Smooth muscle cell (in vitro differentiated cells): ENCODE measurements around the gene EIF2S2. TPM values are rescaled to one million over a fixed set of nuclear protein-coding genes. Genes with fewer than 3 reads are reported as not detected.

ENCODE experiments used
- DNase-seq: peaks from one replicate; lab custom pipeline; 2025; ENCODE audit not compliant: unreplicated experiment; lab: John Stamatoyannopoulos, UW
- H2AFZ ChIP-seq: fragments of 200-600 bp; sonication (generic); 2 replicates; pipeline ENCODE4 v1.6.0; 2016; ENCODE audit warnings: antibody characterized with exemption, low read depth, mild to moderate bottlenecking
- H3F3A ChIP-seq: fragments of 200-600 bp; sonication (generic); 2 replicates; pipeline ENCODE4 v1.6.0; 2017; ENCODE audit warnings: antibody characterized with exemption, low read depth
- H3K27ac ChIP-seq: fragments of 200-600 bp; sonication (generic); 2 replicates; pipeline ENCODE4 v1.5.1; 2016; ENCODE audit warnings: low read depth, mild to moderate bottlenecking
- H3K27me3 ChIP-seq: fragments of 200-600 bp; sonication (generic); 2 replicates; pipeline ENCODE4 v1.6.1; 2016; ENCODE audit warnings: low read depth, mild to moderate bottlenecking
- H3K36me3 ChIP-seq: fragments of 200-600 bp; sonication (generic); 2 replicates; pipeline ENCODE4 v1.5.1; 2016; ENCODE audit warnings: low read depth
- H3K4me1 ChIP-seq: fragments of 200-600 bp; sonication (generic); 2 replicates; pipeline ENCODE4 v1.5.1; 2016; ENCODE audit warnings: low read depth
- H3K4me2 ChIP-seq: fragments of 200-600 bp; sonication (generic); 2 replicates; pipeline ENCODE4 v1.6.0; 2016; ENCODE audit warnings: mild to moderate bottlenecking
- H3K4me3 ChIP-seq: fragments of 200-600 bp; sonication (generic); 2 replicates; pipeline ENCODE4 v1.5.1; 2016; ENCODE audit warnings: mild to moderate bottlenecking
- H3K79me2 ChIP-seq: fragments of 200-600 bp; sonication (generic); 2 replicates; pipeline ENCODE4 v1.6.0; 2016; ENCODE audit warnings: low read depth, mild to moderate bottlenecking
- H3K9ac ChIP-seq: fragments of 200-600 bp; sonication (generic); 2 replicates; pipeline ENCODE4 v1.6.0; 2016; ENCODE audit warnings: low read depth
- H3K9me3 ChIP-seq: fragments of 200-600 bp; sonication (generic); replicated peaks from 2 replicates; pipeline ENCODE4 v1.5.1; 2016; ENCODE audit warnings: low read depth
- H4K20me1 ChIP-seq: fragments of 200-600 bp; sonication (generic); 2 replicates; pipeline ENCODE4 v1.6.0; 2016; ENCODE audit warnings: low read depth
- CTCF ChIP-seq: fragments of 200-600 bp; sonication (generic); IDR thresholded peaks from 2 replicates; pipeline ENCODE4 v1.5.1; 2017; ENCODE audit warnings: borderline replicate concordance, mild to moderate bottlenecking, antibody characterized with exemption; ENCODE audit not compliant: insufficient read depth, poor library complexity, severe bottlenecking
- WGBS: methylation state at CpG from one replicate; pipeline ENCODE4 v1.1.7; 2016; ENCODE audit warnings: low lambda C conversion rate; 5-methylcytosine and 5-hydroxymethylcytosine counted together
- polyA plus RNA-seq: library from polyadenylated mRNA; unstranded; fragments of >200 nt; fragmentation: Nextera tagmentation; extraction: Ambion mirVana; gene quantifications from 2 replicates; pipeline ENCODE4 v1.2.1, GENCODE V29; 2016
- total RNA-seq: library from RNA; depleted of rRNA; stranded (reverse); fragments of >200 nt; gene quantifications from 2 replicates; pipeline ENCODE4 v1.2.3, GENCODE V29; 2014

Gene EIF2S2
- total and polyA plus RNA-seq, 2 experiments from 2014 or later, result 38.6 to 69.8 TPM

- Histone ChIP-seq H3K9ac (no peak overlapping the region), H3K79me2 (no peaks in the 10 kb centered on the region), H3K4me2 (no peak overlapping the region), H2AFZ (no peak overlapping the region), H3K4me1 (no peaks in the 10 kb centered on the region), H3K9me3 (no peaks in the 10 kb centered on the region), H3K27me3 (no peaks in the 10 kb centered on the region), H3F3A (no peaks in the 10 kb centered on the region), H3K27ac (no peak overlapping the region), H4K20me1 (no peaks in the 10 kb centered on the region), H3K36me3 (no peaks in the 10 kb centered on the region), H3K4me3 (no peak overlapping the region)
- TF ChIP-seq CTCF, result no peak
- WGBS, result 97% methylated on average over 4 of the region's 4 CpGs
- DNase-seq, result no peak
Measured at GRCh38 chr20:34131491-34131890, 19.4 kb upstream of the EIF2S2 start.

GRCh38 chr20:34129518-34130162 is 17.6 kb upstream of the EIF2S2 start:
- Histone ChIP-seq H3K4me1 (no peaks in the 10 kb centered on the region), H3F3A (no peaks in the 10 kb centered on the region), H3K9ac (no peak overlapping the region), H3K79me2 (no peaks in the 10 kb centered on the region), H3K9me3 (no peaks in the 10 kb centered on the region), H3K27me3 (no peaks in the 10 kb centered on the region), H3K36me3 (no peaks in the 10 kb centered on the region), H2AFZ (peak overlapping the region; percentile 50), H4K20me1 (no peaks in the 10 kb centered on the region), H3K4me3 (peak overlapping the region; percentile 25), H3K4me2 (peak overlapping the region; percentile 78), H3K27ac (no peak overlapping the region)
- TF ChIP-seq CTCF, result peak; percentile 82
- WGBS, result 11% methylated on average over 10 of the region's 10 CpGs
- no peak for DNase-seq

DNA sequence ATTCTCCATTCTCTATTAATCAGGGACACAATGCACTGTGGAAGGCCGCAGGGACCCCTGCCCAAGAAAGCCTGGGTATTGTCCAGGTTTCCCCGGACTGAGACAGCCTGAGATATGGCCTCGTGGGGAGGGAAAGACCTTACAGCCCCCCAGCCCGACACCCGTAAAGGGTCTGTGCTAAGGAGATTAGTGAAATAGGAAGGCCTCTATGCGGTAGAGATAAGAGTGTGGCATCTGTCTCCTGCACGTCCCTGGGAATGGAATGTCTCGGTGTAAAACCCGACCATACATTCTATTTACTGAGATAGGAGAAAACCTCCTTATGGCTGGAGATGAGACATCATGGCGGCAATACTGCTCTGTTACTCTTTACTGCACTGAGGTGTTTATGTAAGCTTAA is 15.7 kb upstream of the EIF2S2 start:
- Histone ChIP-seq H3K27me3 (no peaks in the 10 kb centered on the region), H2AFZ (no peak overlapping the region), H3K4me3 (no peak overlapping the region), H3K4me1 (no peaks in the 10 kb centered on the region), H3K4me2 (no peak overlapping the region), H3F3A (no peaks in the 10 kb centered on the region), H3K36me3 (no peaks in the 10 kb centered on the region), H3K9me3 (no peaks in the 10 kb centered on the region), H4K20me1 (no peaks in the 10 kb centered on the region), H3K79me2 (no peaks in the 10 kb centered on the region), H3K27ac (no peak overlapping the region), H3K9ac (no peak overlapping the region)
- WGBS, result 25% methylated on average over 10 of the region's 10 CpGs
- TF ChIP-seq CTCF, result no peak
- no peak for DNase-seq
